Suprapubic skin (tissue), 4 donors: ENCODE measurements around the gene TLCD4. TPM values are rescaled to one million over a fixed set of nuclear protein-coding genes. Genes with fewer than 3 reads are reported as not detected.

ENCODE experiments used
- DNase-seq, 2 donors: peaks; one replicate each; pipeline ENCODE4 v3.0.0-alpha.2; 2019; ENCODE audit warnings: low spot score in 2 of 2
- H3K27ac ChIP-seq: fragments of 200-600 bp; sonication (generic); one replicate; pipeline ENCODE4 v1.5.1; 2019
- H3K27me3 ChIP-seq: fragments of 200-600 bp; sonication (generic); one replicate; pipeline ENCODE4 v1.5.1; 2019
- H3K36me3 ChIP-seq: fragments of 200-600 bp; sonication (generic); one replicate; pipeline ENCODE4 v1.5.1; 2019
- H3K4me1 ChIP-seq: fragments of 200-600 bp; sonication (generic); one replicate; pipeline ENCODE4 v1.5.1; 2019
- H3K4me3 ChIP-seq: fragments of 200-600 bp; sonication (generic); one replicate; pipeline ENCODE4 v1.5.1; 2019; ENCODE audit warnings: mild to moderate bottlenecking
- H3K9me3 ChIP-seq: fragments of 200-600 bp; sonication (generic); one replicate; pipeline ENCODE4 v1.5.1; 2019
- CTCF ChIP-seq, 2 donors: fragments of 200-600 bp in 1 of 2; fragments of 450-650 bp in 1 of 2; sonication (generic) in 1 of 2; IDR thresholded peaks; one replicate each; pipeline ENCODE4 v1.5.1; 2016 to 2019; ENCODE audit warnings: antibody characterized with exemption in 2 of 2, mild to moderate bottlenecking in 1 of 2, moderate library complexity in 1 of 2
- EP300 ChIP-seq: sonication (generic); formaldehyde crosslinking; IDR thresholded peaks from one replicate; pipeline ENCODE4 v1.6.1; 2017; ENCODE audit warnings: antibody characterized with exemption
- POLR2A ChIP-seq, 2 donors: fragments of 450-650 bp; IDR thresholded peaks; one replicate each; pipeline ENCODE4 v1.6.1; 2017; ENCODE audit warnings: antibody characterized with exemption in 2 of 2, mild to moderate bottlenecking in 2 of 2, moderate library complexity in 2 of 2
- POLR2AphosphoS5 ChIP-seq, 3 donors: sonication (generic); formaldehyde crosslinking; IDR thresholded peaks; one replicate each; pipeline ENCODE4 v1.6.1; 2017; ENCODE audit warnings: antibody characterized with exemption in 3 of 3
- whole genome bisulfite sequencing: methylation state at CpG from one replicate; pipeline ENCODE4 v1.1.5; 2018; 5-methylcytosine and 5-hydroxymethylcytosine counted together
- total RNA-seq, 4 donors: library from RNA; depleted of rRNA; stranded (reverse); fragments of >200 nt; gene quantifications; one replicate each; pipeline ENCODE4 v1.1.0, GENCODE V29; 2016

Gene TLCD4
- total RNA-seq, 4 donors from 2014 or later: 5.5 to 6.2 (median 5.9) TPM

- no peak for DNase-seq
- TF ChIP-seq POLR2AphosphoS5 (IDR thresholded peaks at IDR 0.05) (no peak), POLR2A (IDR thresholded peaks at IDR 0.05) (no peak), EP300 (no peak), CTCF (IDR thresholded peaks at IDR 0.05) (no peak)
- no peaks in the 10 kb centered on the region for H3K36me3 ChIP-seq
- H3K4me3 ChIP-seq: no peak overlapping the region
- no peaks in the 10 kb centered on the region for H3K9me3 ChIP-seq
- no peaks in the 10 kb centered on the region for H3K27me3 ChIP-seq
- no peak overlapping the region for H3K27ac ChIP-seq
- no peaks in the 10 kb centered on the region for H3K4me1 ChIP-seq
Measured at GRCh38 chr1:95133687-95134086, 16.5 kb downstream of the TLCD4 start.

GRCh38 chr1:95138223-95138622, 21.1 kb downstream of the TLCD4 start:
- no peak overlapping the region for H3K27ac ChIP-seq
- H3K4me3 ChIP-seq: no peak overlapping the region
- no peak for TF ChIP-seq EP300
- TF ChIP-seq POLR2AphosphoS5 (IDR thresholded peaks at IDR 0.05): no peak
- TF ChIP-seq CTCF (IDR thresholded peaks at IDR 0.05): no peak
- no peak for TF ChIP-seq POLR2A (IDR thresholded peaks at IDR 0.05)
- no peaks in the 10 kb centered on the region for H3K27me3 ChIP-seq
- no peaks in the 10 kb centered on the region for H3K36me3 ChIP-seq
- no peaks in the 10 kb centered on the region for H3K4me1 ChIP-seq
- no peaks in the 10 kb centered on the region for H3K9me3 ChIP-seq
- no peak for DNase-seq

- TF ChIP-seq POLR2AphosphoS5 (IDR thresholded peaks at IDR 0.05) (no peak), CTCF (IDR thresholded peaks at IDR 0.05) (no peak), EP300 (no peak), POLR2A (IDR thresholded peaks at IDR 0.05) (no peak)
- Histone ChIP-seq H3K36me3 (no peaks in the 10 kb centered on the region), H3K27ac (no peak overlapping the region), H3K27me3 (no peaks in the 10 kb centered on the region), H3K4me1 (no peaks in the 10 kb centered on the region), H3K4me3 (no peak overlapping the region), H3K9me3 (no peaks in the 10 kb centered on the region)
- 4% methylated on average over 1 of the region's 1 CpG for WGBS
- DNase-seq: no peak
Measured at GRCh38 chr1:95139039-95139438, 21.9 kb downstream of the TLCD4 start.

GRCh38 chr1:95140791-95141190, 23.6 kb downstream of the TLCD4 start:
- Histone ChIP-seq H3K4me3 (no peak overlapping the region), H3K36me3 (no peaks in the 10 kb centered on the region), H3K4me1 (no peaks in the 10 kb centered on the region), H3K27me3 (no peaks in the 10 kb centered on the region), H3K9me3 (no peaks in the 10 kb centered on the region), H3K27ac (no peak overlapping the region)
- TF ChIP-seq POLR2A (IDR thresholded peaks at IDR 0.05) (no peak), POLR2AphosphoS5 (IDR thresholded peaks at IDR 0.05) (no peak), CTCF (IDR thresholded peaks at IDR 0.05) (no peak), EP300 (no peak)
- no peak for DNase-seq

- no peak for TF ChIP-seq POLR2A (IDR thresholded peaks at IDR 0.05)
- TF ChIP-seq EP300: no peak
- TF ChIP-seq POLR2AphosphoS5 (IDR thresholded peaks at IDR 0.05): no peak
- TF ChIP-seq CTCF (IDR thresholded peaks at IDR 0.05): no peak
- Histone ChIP-seq H3K9me3 (no peaks in the 10 kb centered on the region), H3K4me1 (no peaks in the 10 kb centered on the region), H3K36me3 (no peaks in the 10 kb centered on the region), H3K27ac (no peak overlapping the region), H3K4me3 (no peak overlapping the region), H3K27me3 (no peaks in the 10 kb centered on the region)
- no peak for DNase-seq
- 85% methylated on average over 1 of the region's 1 CpG for WGBS
Measured at GRCh38 chr1:95145493-95145892, 28.3 kb downstream of the TLCD4 start.
